Lower leg skin (tissue), 3 donors: Measurements from ENCODE around the gene SYMPK.

Experiments used
- POLR2A ChIP-seq, 2 donors: fragments of 450-650 bp; IDR thresholded peaks; one replicate each; pipeline ENCODE4 v1.6.1; 2016 to 2017; ENCODE audit warnings: antibody characterized with exemption in 2 of 2, mild to moderate bottlenecking in 1 of 2, moderate library complexity in 1 of 2
- TF ChIP-seq, protein P1 (sequence below), 3 donors: fragments of 450-650 bp; IDR thresholded peaks; one replicate each; pipeline ENCODE4 v1.5.1; 2016; ENCODE audit warnings: antibody characterized with exemption in 3 of 3, mild to moderate bottlenecking in 3 of 3, moderate library complexity in 2 of 3

DNA sequence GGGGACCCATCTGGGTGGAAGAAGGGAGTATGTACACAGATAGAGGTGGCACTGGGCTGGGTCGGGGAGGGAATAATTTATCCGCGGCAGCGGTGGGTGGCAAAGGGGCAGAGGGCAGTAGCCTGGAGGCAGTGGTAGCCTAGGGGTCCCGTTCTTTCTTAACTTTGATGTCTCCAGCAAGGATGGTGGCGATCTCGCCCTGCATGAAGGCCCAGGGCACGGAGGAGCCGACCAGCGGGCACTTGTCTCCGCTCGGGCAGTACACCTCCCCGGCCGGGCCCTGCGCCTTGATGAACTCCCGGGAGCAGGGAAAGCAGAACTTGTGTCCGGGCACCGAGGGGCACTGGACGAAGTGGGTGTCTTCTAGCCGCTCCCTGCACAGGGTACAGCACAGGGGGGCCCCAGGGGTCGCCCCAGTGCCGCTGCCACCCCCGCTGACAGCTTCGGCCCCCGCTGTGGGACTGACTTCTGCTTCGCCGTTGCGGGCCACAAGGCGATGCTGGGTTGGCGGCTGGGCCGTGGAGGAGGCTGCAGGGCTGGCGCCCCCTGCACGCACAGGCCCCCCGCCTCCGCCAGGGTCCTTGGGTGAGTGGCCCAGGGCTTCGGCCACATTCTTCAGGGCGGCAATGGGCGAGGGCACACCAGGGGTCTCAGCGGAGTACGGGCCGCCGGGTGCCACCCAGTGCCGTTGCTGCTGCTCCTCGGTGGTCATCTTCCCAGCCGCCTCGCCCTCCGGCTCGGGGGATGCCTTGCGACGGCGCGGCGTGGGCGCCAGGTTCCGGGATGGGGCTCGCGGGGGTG, 21.1 kb upstream of the SYMPK start:
- TF ChIP-seq, protein P1, sequence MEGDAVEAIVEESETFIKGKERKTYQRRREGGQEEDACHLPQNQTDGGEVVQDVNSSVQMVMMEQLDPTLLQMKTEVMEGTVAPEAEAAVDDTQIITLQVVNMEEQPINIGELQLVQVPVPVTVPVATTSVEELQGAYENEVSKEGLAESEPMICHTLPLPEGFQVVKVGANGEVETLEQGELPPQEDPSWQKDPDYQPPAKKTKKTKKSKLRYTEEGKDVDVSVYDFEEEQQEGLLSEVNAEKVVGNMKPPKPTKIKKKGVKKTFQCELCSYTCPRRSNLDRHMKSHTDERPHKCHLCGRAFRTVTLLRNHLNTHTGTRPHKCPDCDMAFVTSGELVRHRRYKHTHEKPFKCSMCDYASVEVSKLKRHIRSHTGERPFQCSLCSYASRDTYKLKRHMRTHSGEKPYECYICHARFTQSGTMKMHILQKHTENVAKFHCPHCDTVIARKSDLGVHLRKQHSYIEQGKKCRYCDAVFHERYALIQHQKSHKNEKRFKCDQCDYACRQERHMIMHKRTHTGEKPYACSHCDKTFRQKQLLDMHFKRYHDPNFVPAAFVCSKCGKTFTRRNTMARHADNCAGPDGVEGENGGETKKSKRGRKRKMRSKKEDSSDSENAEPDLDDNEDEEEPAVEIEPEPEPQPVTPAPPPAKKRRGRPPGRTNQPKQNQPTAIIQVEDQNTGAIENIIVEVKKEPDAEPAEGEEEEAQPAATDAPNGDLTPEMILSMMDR (IDR thresholded peaks at IDR 0.05) = no peak
- no peak for TF ChIP-seq POLR2A (IDR thresholded peaks at IDR 0.05)
